Neuronal stem cell (in vitro differentiated cells): ENCODE data around the gene TIMP4.

Experiments used
- DNase-seq: peaks from one replicate; pipeline ENCODE4 v3.0.0-alpha.2; 2013; ENCODE audit warnings: low spot score
- H2AFZ ChIP-seq: one replicate; pipeline ENCODE4 v1.6.1; 2013; ENCODE audit warnings: mild to moderate bottlenecking, low read length, inconsistent platforms
- H2AK5ac ChIP-seq: 2 replicates; pipeline ENCODE4 v1.6.1; 2013; ENCODE audit warnings: low read depth, mild to moderate bottlenecking, inconsistent platforms, low read length, moderate library complexity, mixed read lengths
- H2BK120ac ChIP-seq: 2 replicates; pipeline ENCODE4 v1.6.1; 2013; ENCODE audit warnings: low read depth, mild to moderate bottlenecking, inconsistent platforms, low read length, moderate library complexity, mixed read lengths
- H2BK12ac ChIP-seq: one replicate; pipeline ENCODE4 v1.6.1; 2013; ENCODE audit warnings: low read length, inconsistent platforms
- H2BK15ac ChIP-seq: 2 replicates; pipeline ENCODE4 v1.6.1; 2013; ENCODE audit warnings: mild to moderate bottlenecking, low read length, inconsistent platforms, mixed read lengths
- H2BK5ac ChIP-seq: one replicate; pipeline ENCODE4 v1.6.1; 2013; ENCODE audit warnings: inconsistent platforms, mild to moderate bottlenecking, low read length, moderate library complexity
- H3K14ac ChIP-seq: one replicate; pipeline ENCODE4 v1.6.1; 2013; ENCODE audit warnings: low read length, inconsistent platforms
- H3K18ac ChIP-seq: 2 replicates; pipeline ENCODE4 v1.6.1; 2013; ENCODE audit warnings: low read length, inconsistent platforms
- H3K23ac ChIP-seq: 2 replicates; pipeline ENCODE4 v1.6.1; 2013; ENCODE audit warnings: low read depth, mild to moderate bottlenecking, mixed read lengths, low read length, inconsistent platforms; ENCODE audit not compliant: poor library complexity
- H3K27ac ChIP-seq: replicated peaks from 3 replicates; pipeline ENCODE4 v1.5.1; 2013; ENCODE audit warnings: low read length, inconsistent platforms
- H3K27me3 ChIP-seq, 3 experiments: 2 replicates each; pipeline ENCODE4 v1.6.1; 2013; ENCODE audit warnings: low read length in 3 of 3, mild to moderate bottlenecking in 2 of 3, inconsistent platforms in 1 of 3, low read depth in 1 of 3, mixed read lengths in 1 of 3, moderate library complexity in 1 of 3; ENCODE audit not compliant: control insufficient read depth in 3 of 3, insufficient read depth in 3 of 3
- H3K36me3 ChIP-seq, 2 donors: replicated peaks in 1 of 2; 2 replicates each; pipeline ENCODE4 v1.6.1; 2013; ENCODE audit warnings: low read length in 2 of 2; ENCODE audit not compliant: control insufficient read depth in 2 of 2, insufficient read depth in 2 of 2
- H3K4ac ChIP-seq: 2 replicates; pipeline ENCODE4 v1.6.1; 2013; ENCODE audit warnings: inconsistent platforms, mild to moderate bottlenecking, low read length, moderate library complexity
- H3K4me1 ChIP-seq, 2 donors: 1 replicate in 1 of 2; 2 replicates in 1 of 2; pipeline ENCODE4 v1.6.1; 2013; ENCODE audit warnings: low read length in 2 of 2, low read depth in 1 of 2; ENCODE audit not compliant: control insufficient read depth in 2 of 2, insufficient read depth in 1 of 2
- H3K4me2 ChIP-seq: one replicate; pipeline ENCODE4 v1.6.1; 2013; ENCODE audit warnings: mild to moderate bottlenecking, low read length, inconsistent platforms; ENCODE audit not compliant: insufficient read depth, poor library complexity, severe bottlenecking
- H3K4me3 ChIP-seq, 2 donors: 2 replicates each; pipeline ENCODE4 v1.5.1; 2013; ENCODE audit warnings: low read length in 2 of 2, mild to moderate bottlenecking in 2 of 2, inconsistent platforms in 1 of 2, moderate library complexity in 1 of 2
- H3K79me1 ChIP-seq: one replicate; pipeline ENCODE4 v1.6.1; 2013; ENCODE audit warnings: low read depth, mild to moderate bottlenecking, inconsistent platforms, low read length, moderate library complexity
- H3K9ac ChIP-seq: one replicate; pipeline ENCODE4 v1.6.1; 2013; ENCODE audit warnings: mild to moderate bottlenecking, low read depth, low read length, inconsistent platforms; ENCODE audit not compliant: poor library complexity
- H3K9me3 ChIP-seq, 2 donors: replicated peaks in 1 of 2; 2 replicates each; pipeline versions ENCODE3 to v1.6.1; 2013; ENCODE audit warnings: low read length in 2 of 2, mild to moderate bottlenecking in 2 of 2, inconsistent platforms in 1 of 2, low read depth in 1 of 2, mixed read lengths in 1 of 2, moderate library complexity in 1 of 2; ENCODE audit not compliant: control insufficient read depth in 2 of 2, insufficient read depth in 1 of 2
- H4K8ac ChIP-seq: one replicate; pipeline ENCODE4 v1.6.1; 2013; ENCODE audit warnings: low read depth, mild to moderate bottlenecking, inconsistent platforms, low read length, moderate library complexity
- H4K91ac ChIP-seq: one replicate; pipeline ENCODE4 v1.6.1; 2013; ENCODE audit warnings: low read length, low read depth, mild to moderate bottlenecking, inconsistent platforms; ENCODE audit not compliant: poor library complexity
- WGBS, 2 donors: extraction: QIAGEN DNeasy Blood & Tissue Kit; methylation state at CpG; one replicate each; pipeline ENCODE4 v1.1.7; 2013; ENCODE audit warnings: missing lambda C conversion rate in 2 of 2, mixed read lengths in 1 of 2; ENCODE audit not compliant: insufficient read length in 2 of 2, insufficient replicate concordance in 1 of 2; ENCODE audit errors: extremely low coverage in 2 of 2; 5-methylcytosine and 5-hydroxymethylcytosine counted together

Gene TIMP4

GRCh38 chr3:12191559-12191958 is 32.8 kb upstream of the TIMP4 start:
- Histone ChIP-seq H3K79me1 (no peaks in the 10 kb centered on the region), H3K27ac (no peak overlapping the region), H2AK5ac (no peak overlapping the region), H3K9ac (no peak overlapping the region), H3K4me1 (peaks cover 0 to 8% of the 10 kb centered on the region in 2 donors), H3K4me2 (no peak overlapping the region), H3K14ac (no peak overlapping the region), H3K4ac (no peak overlapping the region), H3K18ac (no peak overlapping the region), H3K23ac (no peak overlapping the region), H4K91ac (no peak overlapping the region), H2AFZ (no peak overlapping the region), H3K36me3 (no peaks in the 10 kb centered on the region), H4K8ac (no peak overlapping the region), H3K27me3 (peaks cover 0 to 8% (median 0%) of the 10 kb centered on the region in 3 experiments), H2BK15ac (no peak overlapping the region), H2BK5ac (no peak overlapping the region), H2BK120ac (no peak overlapping the region), H3K4me3 (no peak overlapping the region), H2BK12ac (no peak overlapping the region), H3K9me3 (no peaks in the 10 kb centered on the region)
- no CpG with 5 or more reads among the region's 5 CpGs for WGBS, 2 donors
- no peak for DNase-seq

GRCh38 chr3:12190832-12191231 is 32.1 kb upstream of the TIMP4 start:
- Histone ChIP-seq H3K79me1 (no peaks in the 10 kb centered on the region), H4K8ac (no peak overlapping the region), H3K9me3 (no peaks in the 10 kb centered on the region), H3K18ac (no peak overlapping the region), H3K27ac (no peak overlapping the region), H3K36me3 (no peaks in the 10 kb centered on the region), H3K14ac (no peak overlapping the region), H2BK120ac (no peak overlapping the region), H4K91ac (no peak overlapping the region), H2AFZ (no peak overlapping the region), H3K4me1 (peaks cover 0 to 8% of the 10 kb centered on the region in 2 donors), H3K4me3 (no peak overlapping the region), H2BK5ac (no peak overlapping the region), H2BK12ac (no peak overlapping the region), H2AK5ac (no peak overlapping the region), H3K4me2 (no peak overlapping the region), H2BK15ac (no peak overlapping the region), H3K23ac (no peak overlapping the region), H3K4ac (no peak overlapping the region), H3K9ac (no peak overlapping the region), H3K27me3 (peaks cover 0 to 8% (median 0%) of the 10 kb centered on the region in 3 experiments)
- no peak for DNase-seq
- no CpG with 5 or more reads among the region's 6 CpGs for WGBS, 2 donors

GRCh38 chr3:12190221-12190807 is 31.6 kb upstream of the TIMP4 start:
- Histone ChIP-seq H3K4ac (no peak overlapping the region), H3K4me1 (peaks cover 0 to 7% of the 10 kb centered on the region in 2 donors), H4K8ac (no peak overlapping the region), H2BK15ac (no peak overlapping the region), H3K23ac (no peak overlapping the region), H4K91ac (no peak overlapping the region), H2AFZ (no peak overlapping the region), H3K36me3 (no peaks in the 10 kb centered on the region), H3K9ac (no peak overlapping the region), H3K18ac (no peak overlapping the region), H3K4me3 (no peak overlapping the region), H3K4me2 (no peak overlapping the region), H3K27me3 (peaks cover 0 to 8% (median 0%) of the 10 kb centered on the region in 3 experiments), H2BK5ac (no peak overlapping the region), H3K79me1 (no peaks in the 10 kb centered on the region), H2AK5ac (no peak overlapping the region), H3K9me3 (no peaks in the 10 kb centered on the region), H3K27ac (no peak overlapping the region), H2BK120ac (no peak overlapping the region), H3K14ac (peak overlapping the region; percentile 14), H2BK12ac (no peak overlapping the region)
- DNase-seq: no peak
- WGBS, 2 donors: no CpG with 5 or more reads among the region's 9 CpGs

- H2BK120ac ChIP-seq: no peak overlapping the region
- H3K27ac ChIP-seq: no peak overlapping the region
- DNase-seq: no peak
- no peak overlapping the region for H2BK15ac ChIP-seq
- H3K4me1 ChIP-seq: peaks cover 0 to 4% of the 10 kb centered on the region in 2 donors
- no peak overlapping the region for H3K4me3 ChIP-seq
- no peaks in the 10 kb centered on the region for H3K79me1 ChIP-seq
- H4K91ac ChIP-seq: no peak overlapping the region
- no peak overlapping the region for H4K8ac ChIP-seq
- H2AK5ac ChIP-seq: no peak overlapping the region
- H3K18ac ChIP-seq: no peak overlapping the region
- H2BK5ac ChIP-seq: no peak overlapping the region
- H2BK12ac ChIP-seq: no peak overlapping the region
- H3K36me3 ChIP-seq: no peaks in the 10 kb centered on the region
- no peak overlapping the region for H3K14ac ChIP-seq
- H3K4ac ChIP-seq: no peak overlapping the region
- H3K27me3 ChIP-seq: peaks cover 0 to 14% (median 0%) of the 10 kb centered on the region in 3 experiments
- no peak overlapping the region for H3K9ac ChIP-seq
- WGBS, 2 donors: no CpG with 5 or more reads among the region's 8 CpGs
- no peak overlapping the region for H3K4me2 ChIP-seq
- no peak overlapping the region for H2AFZ ChIP-seq
- no peak overlapping the region for H3K23ac ChIP-seq
- no peaks in the 10 kb centered on the region for H3K9me3 ChIP-seq
These were observed 30.1 kb upstream of the TIMP4 start for GRCh38 chr3:12188681-12189287.
